SK-N-SH treated with all-trans-retinoic acid at 6 μM for 48 hours (cell line): ENCODE measurements around the gene RBMS3.

Source experiments
- ESRRG ChIP-seq: fragments of 250-450 bp; sonication (Bioruptor Pico); IDR thresholded peaks from 2 replicates; pipeline ENCODE4 v1.6.1; 2021; ENCODE audit warnings: mild to moderate bottlenecking
- GLIS3 ChIP-seq: fragments of 250-450 bp; sonication (Bioruptor Pico); IDR thresholded peaks from 2 replicates; pipeline ENCODE4 v1.5.0; 2020; ENCODE audit warnings: mild to moderate bottlenecking, moderate library complexity
- OSR1 ChIP-seq: fragments of 250-450 bp; sonication (Bioruptor Pico); IDR thresholded peaks from 2 replicates; pipeline ENCODE4 v1.8.0; 2022; ENCODE audit warnings: moderate library complexity, mild to moderate bottlenecking, inconsistent platforms
- RARB ChIP-seq: fragments of 250-450 bp; sonication (Bioruptor Pico); IDR thresholded peaks from 2 replicates; pipeline ENCODE4 v1.8.0; 2021; ENCODE audit warnings: mild to moderate bottlenecking, moderate library complexity
- SNAI2 ChIP-seq: fragments of 250-450 bp; sonication (Bioruptor Pico); IDR thresholded peaks from 2 replicates; pipeline ENCODE4 v1.5.0; 2020; ENCODE audit warnings: mild to moderate bottlenecking, moderate library complexity
- TCF4 ChIP-seq: fragments of 250-450 bp; sonication (Bioruptor Pico); IDR thresholded peaks from 2 replicates; pipeline ENCODE4 v1.8.0; 2021; ENCODE audit warnings: mild to moderate bottlenecking, moderate library complexity, borderline replicate concordance
- TOX ChIP-seq: fragments of 250-450 bp; sonication (Bioruptor Pico); IDR thresholded peaks from 2 replicates; pipeline ENCODE4 v1.8.0; 2021; ENCODE audit warnings: mild to moderate bottlenecking, moderate library complexity, borderline replicate concordance
- ZFP3 ChIP-seq: fragments of 250-450 bp; sonication (Bioruptor Pico); IDR thresholded peaks from 2 replicates; pipeline ENCODE4 v1.5.0; 2020; ENCODE audit warnings: mild to moderate bottlenecking, moderate library complexity
- ZFP30 ChIP-seq: fragments of 450-650 bp; formaldehyde crosslinking; IDR thresholded peaks from 2 replicates; pipeline ENCODE4 v1.5.0; 2022; ENCODE audit warnings: mild to moderate bottlenecking, moderate library complexity
- ZNF8 ChIP-seq: fragments of 450-650 bp; formaldehyde crosslinking; IDR thresholded peaks from 2 replicates; pipeline ENCODE4 v1.5.0; 2020; ENCODE audit warnings: mild to moderate bottlenecking, moderate library complexity
- TF ChIP-seq, protein P1 (sequence below): fragments of 250-450 bp; sonication (Bioruptor Pico); IDR thresholded peaks from 2 replicates; pipeline ENCODE4 v1.8.0; 2020; ENCODE audit warnings: mild to moderate bottlenecking, moderate library complexity, borderline replicate concordance
- TF ChIP-seq, protein P2 (sequence below): fragments of 250-450 bp; sonication (Bioruptor Pico); IDR thresholded peaks from 2 replicates; pipeline ENCODE4 v1.5.1; 2020; ENCODE audit warnings: low read depth, mild to moderate bottlenecking, moderate library complexity
- TF ChIP-seq, protein P3 (sequence below): fragments of 250-450 bp; sonication (Bioruptor Pico); IDR thresholded peaks from 2 replicates; pipeline ENCODE4 v1.5.1; 2021; ENCODE audit warnings: mild to moderate bottlenecking, moderate library complexity

DNA sequence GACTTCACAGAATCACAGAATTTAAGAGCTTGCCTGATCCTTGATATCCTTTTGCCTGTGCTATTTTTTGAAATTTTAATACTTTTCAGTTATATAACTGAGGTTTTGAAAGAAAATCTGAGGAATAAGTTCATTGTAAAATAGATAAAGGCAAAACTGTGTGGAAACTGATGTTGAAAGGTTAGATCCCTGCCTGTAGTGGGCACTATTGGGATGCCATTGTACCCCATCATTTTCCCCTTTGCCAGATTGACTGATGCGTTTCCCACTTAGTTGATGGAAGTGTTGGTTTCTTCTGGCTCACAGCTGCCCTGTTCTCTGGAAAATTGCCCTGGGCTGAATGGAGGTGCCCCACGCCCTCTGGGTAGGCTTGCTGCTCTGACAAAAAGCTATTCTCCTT, 387.9 kb downstream of the RBMS3 start:
- no peak for TF ChIP-seq ZNF8 (CRISPR knock-in tag)
- no peak for TF ChIP-seq SNAI2
- TF ChIP-seq, protein P1, sequence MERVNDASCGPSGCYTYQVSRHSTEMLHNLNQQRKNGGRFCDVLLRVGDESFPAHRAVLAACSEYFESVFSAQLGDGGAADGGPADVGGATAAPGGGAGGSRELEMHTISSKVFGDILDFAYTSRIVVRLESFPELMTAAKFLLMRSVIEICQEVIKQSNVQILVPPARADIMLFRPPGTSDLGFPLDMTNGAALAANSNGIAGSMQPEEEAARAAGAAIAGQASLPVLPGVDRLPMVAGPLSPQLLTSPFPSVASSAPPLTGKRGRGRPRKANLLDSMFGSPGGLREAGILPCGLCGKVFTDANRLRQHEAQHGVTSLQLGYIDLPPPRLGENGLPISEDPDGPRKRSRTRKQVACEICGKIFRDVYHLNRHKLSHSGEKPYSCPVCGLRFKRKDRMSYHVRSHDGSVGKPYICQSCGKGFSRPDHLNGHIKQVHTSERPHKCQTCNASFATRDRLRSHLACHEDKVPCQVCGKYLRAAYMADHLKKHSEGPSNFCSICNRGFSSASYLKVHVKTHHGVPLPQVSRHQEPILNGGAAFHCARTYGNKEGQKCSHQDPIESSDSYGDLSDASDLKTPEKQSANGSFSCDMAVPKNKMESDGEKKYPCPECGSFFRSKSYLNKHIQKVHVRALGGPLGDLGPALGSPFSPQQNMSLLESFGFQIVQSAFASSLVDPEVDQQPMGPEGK (CRISPR knock-in tag) = no peak
- TF ChIP-seq GLIS3 (CRISPR knock-in tag) = no peak
- no peak for TF ChIP-seq OSR1
- TF ChIP-seq, protein P2, sequence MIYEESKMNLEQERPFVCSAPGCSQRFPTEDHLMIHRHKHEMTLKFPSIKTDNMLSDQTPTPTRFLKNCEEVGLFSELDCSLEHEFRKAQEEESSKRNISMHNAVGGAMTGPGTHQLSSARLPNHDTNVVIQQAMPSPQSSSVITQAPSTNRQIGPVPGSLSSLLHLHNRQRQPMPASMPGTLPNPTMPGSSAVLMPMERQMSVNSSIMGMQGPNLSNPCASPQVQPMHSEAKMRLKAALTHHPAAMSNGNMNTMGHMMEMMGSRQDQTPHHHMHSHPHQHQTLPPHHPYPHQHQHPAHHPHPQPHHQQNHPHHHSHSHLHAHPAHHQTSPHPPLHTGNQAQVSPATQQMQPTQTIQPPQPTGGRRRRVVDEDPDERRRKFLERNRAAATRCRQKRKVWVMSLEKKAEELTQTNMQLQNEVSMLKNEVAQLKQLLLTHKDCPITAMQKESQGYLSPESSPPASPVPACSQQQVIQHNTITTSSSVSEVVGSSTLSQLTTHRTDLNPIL (CRISPR knock-in tag) = no peak
- no peak for TF ChIP-seq ZFP3
- no peak for TF ChIP-seq RARB (CRISPR knock-in tag)
- TF ChIP-seq, protein P3, sequence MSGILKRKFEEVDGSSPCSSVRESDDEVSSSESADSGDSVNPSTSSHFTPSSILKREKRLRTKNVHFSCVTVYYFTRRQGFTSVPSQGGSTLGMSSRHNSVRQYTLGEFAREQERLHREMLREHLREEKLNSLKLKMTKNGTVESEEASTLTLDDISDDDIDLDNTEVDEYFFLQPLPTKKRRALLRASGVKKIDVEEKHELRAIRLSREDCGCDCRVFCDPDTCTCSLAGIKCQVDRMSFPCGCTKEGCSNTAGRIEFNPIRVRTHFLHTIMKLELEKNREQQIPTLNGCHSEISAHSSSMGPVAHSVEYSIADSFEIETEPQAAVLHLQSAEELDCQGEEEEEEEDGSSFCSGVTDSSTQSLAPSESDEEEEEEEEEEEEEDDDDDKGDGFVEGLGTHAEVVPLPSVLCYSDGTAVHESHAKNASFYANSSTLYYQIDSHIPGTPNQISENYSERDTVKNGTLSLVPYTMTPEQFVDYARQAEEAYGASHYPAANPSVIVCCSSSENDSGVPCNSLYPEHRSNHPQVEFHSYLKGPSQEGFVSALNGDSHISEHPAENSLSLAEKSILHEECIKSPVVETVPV = no peak
- no peak for TF ChIP-seq ZFP30 (CRISPR knock-in tag)
- no peak for TF ChIP-seq ESRRG (CRISPR knock-in tag)
- no peak for TF ChIP-seq TOX (CRISPR knock-in tag)
- no peak for TF ChIP-seq TCF4
